Measurements from ENCODE around the gene COPS6. TPM values are rescaled to one million over a fixed set of nuclear protein-coding genes. Genes with fewer than 3 reads are reported as not detected.

The COPS6 gene
- total RNA-seq, 1 experiment from 2014 or later: 182 TPM

- no peaks in the 10 kb centered on the region for H3K27me3 ChIP-seq (ENCODE audit: control insufficient read depth, insufficient read depth, low read length)
- no peak for TF ChIP-seq CTCF (IDR thresholded peaks at IDR 0.05)
- no peak for TF ChIP-seq TCF7L2 (IDR thresholded peaks at IDR 0.05; ENCODE audit: low read depth, low read length)
- TF ChIP-seq POLR2AphosphoS5 (IDR thresholded peaks at IDR 0.05; ENCODE audit: low read depth, low read length): no peak
- TF ChIP-seq, protein P1, sequence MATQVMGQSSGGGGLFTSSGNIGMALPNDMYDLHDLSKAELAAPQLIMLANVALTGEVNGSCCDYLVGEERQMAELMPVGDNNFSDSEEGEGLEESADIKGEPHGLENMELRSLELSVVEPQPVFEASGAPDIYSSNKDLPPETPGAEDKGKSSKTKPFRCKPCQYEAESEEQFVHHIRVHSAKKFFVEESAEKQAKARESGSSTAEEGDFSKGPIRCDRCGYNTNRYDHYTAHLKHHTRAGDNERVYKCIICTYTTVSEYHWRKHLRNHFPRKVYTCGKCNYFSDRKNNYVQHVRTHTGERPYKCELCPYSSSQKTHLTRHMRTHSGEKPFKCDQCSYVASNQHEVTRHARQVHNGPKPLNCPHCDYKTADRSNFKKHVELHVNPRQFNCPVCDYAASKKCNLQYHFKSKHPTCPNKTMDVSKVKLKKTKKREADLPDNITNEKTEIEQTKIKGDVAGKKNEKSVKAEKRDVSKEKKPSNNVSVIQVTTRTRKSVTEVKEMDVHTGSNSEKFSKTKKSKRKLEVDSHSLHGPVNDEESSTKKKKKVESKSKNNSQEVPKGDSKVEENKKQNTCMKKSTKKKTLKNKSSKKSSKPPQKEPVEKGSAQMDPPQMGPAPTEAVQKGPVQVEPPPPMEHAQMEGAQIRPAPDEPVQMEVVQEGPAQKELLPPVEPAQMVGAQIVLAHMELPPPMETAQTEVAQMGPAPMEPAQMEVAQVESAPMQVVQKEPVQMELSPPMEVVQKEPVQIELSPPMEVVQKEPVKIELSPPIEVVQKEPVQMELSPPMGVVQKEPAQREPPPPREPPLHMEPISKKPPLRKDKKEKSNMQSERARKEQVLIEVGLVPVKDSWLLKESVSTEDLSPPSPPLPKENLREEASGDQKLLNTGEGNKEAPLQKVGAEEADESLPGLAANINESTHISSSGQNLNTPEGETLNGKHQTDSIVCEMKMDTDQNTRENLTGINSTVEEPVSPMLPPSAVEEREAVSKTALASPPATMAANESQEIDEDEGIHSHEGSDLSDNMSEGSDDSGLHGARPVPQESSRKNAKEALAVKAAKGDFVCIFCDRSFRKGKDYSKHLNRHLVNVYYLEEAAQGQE (IDR thresholded peaks at IDR 0.05; ENCODE audit: insufficient read depth in 1 of 2, low read depth in 2 of 2, low read length in 1 of 2): no peak
- TF ChIP-seq SIN3A (IDR thresholded peaks at IDR 0.05; ENCODE audit: borderline replicate concordance, insufficient read depth, low read depth, low read length): no peak
- POLR2A ChIA-PET: no interaction called here
- peaks cover 5% of the 10 kb centered on the region for H3K4me1 ChIP-seq (ENCODE audit: control insufficient read depth, insufficient read depth, low read length)
- no peak overlapping the region for H3K27ac ChIP-seq (ENCODE audit: low read length)
- no peak for DNase-seq (ENCODE audit: low read depth, low spot score)
- CTCF ChIA-PET: no interaction called here
- intact Hi-C loops (cut with micrococcal nuclease; ENCODE audit: unreplicated experiment) (no loop called here), in situ Hi-C loops (cut with HindIII; ENCODE audit: low pct_unique_long_range_greater_than_20kb, low sequenced_read_pairs) (no loop called here)
- ATAC-seq: no peak
- no peak overlapping the region for H3K4me3 ChIP-seq (ENCODE audit: low read depth in 2 of 2, low read length in 2 of 2)
- H3K36me3 ChIP-seq (ENCODE audit: control insufficient read depth, insufficient read depth, low read length): no peaks in the 10 kb centered on the region; the same call in 1 of the 2 replicates
- H3K9me3 ChIP-seq (ENCODE audit: control insufficient read depth, insufficient read depth, low read depth, low read length): no peaks in the 10 kb centered on the region
- no TSS peak for BruUV-seq (replicated peaks)
Observed at GRCh38 chr7:100106633-100107032, 17.9 kb downstream of the COPS6 start.

DNA sequence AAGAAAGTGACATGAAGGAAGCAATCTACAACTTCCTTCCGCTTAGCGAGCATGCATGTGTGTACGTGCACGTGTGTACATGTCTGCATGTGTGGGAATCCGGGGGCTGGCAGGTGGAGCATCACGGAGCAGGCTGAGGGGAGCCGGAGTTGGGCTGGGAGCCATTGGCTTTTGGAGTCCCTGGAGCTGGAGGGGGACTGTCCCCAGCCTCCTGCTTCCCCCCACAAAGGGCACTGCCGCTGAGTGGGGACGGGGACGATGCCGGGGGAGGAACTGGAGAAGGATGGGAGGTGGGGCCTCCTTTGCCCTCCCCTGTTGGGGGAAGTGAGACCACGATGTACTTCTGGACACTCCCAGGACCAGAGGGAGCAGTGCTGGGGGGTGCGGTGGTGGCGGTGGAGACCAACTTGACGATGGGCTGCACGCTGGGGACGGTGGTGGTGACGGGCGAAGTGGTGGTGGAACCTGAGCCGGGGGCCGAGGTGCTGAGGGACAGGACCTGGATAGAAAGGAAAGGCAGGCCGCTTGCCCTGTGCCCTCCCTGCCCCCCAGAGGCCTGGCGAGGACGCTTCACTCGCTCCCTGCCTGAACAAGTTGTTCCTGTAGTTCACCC, 18.5 kb downstream of the COPS6 start:
- in situ Hi-C loops (cut with HindIII; ENCODE audit: low pct_unique_long_range_greater_than_20kb, low sequenced_read_pairs) (no loop called here), intact Hi-C loops (cut with micrococcal nuclease; ENCODE audit: unreplicated experiment) (no loop called here)
- ChIA-PET CTCF (interaction anchor here (0.5 kb wide), 1 partner anchor 27 kb away, joined by 5 read pairs; no protein-coding TSS in a partner anchor), POLR2A (no interaction called here)
- Histone ChIP-seq H3K9me3 (ENCODE audit: control insufficient read depth, insufficient read depth, low read depth, low read length) (no peaks in the 10 kb centered on the region), H3K27ac (ENCODE audit: low read length) (no peak overlapping the region), H3K4me1 (ENCODE audit: control insufficient read depth, insufficient read depth, low read length) (peaks cover 5% of the 10 kb centered on the region), H3K36me3 (ENCODE audit: control insufficient read depth, insufficient read depth, low read length) (no peaks in the 10 kb centered on the region), H3K27me3 (ENCODE audit: control insufficient read depth, insufficient read depth, low read length) (no peaks in the 10 kb centered on the region), H3K4me3 (ENCODE audit: low read depth in 2 of 2, low read length in 2 of 2) (no peak overlapping the region)
- TF ChIP-seq CTCF (IDR thresholded peaks at IDR 0.05) (no peak), POLR2AphosphoS5 (IDR thresholded peaks at IDR 0.05; ENCODE audit: low read depth, low read length) (no peak; the same call in 1 of the 2 replicates), SIN3A (IDR thresholded peaks at IDR 0.05; ENCODE audit: borderline replicate concordance, insufficient read depth, low read depth, low read length) (no peak), TCF7L2 (IDR thresholded peaks at IDR 0.05; ENCODE audit: low read depth, low read length) (no peak)
- TF ChIP-seq, protein P1 (IDR thresholded peaks at IDR 0.05; ENCODE audit: insufficient read depth in 1 of 2, low read depth in 2 of 2, low read length in 1 of 2): no peak
- BruUV-seq (replicated peaks): TSS peak; percentile 94
- ATAC-seq (peak; percentile 2; the same call in 1 of the 2 replicates), DNase-seq (ENCODE audit: low read depth, low spot score) (no peak)
